Femur (tissue), 1 donor: ENCODE measurements around the gene LAG3.

Experiments used
- DNase-seq: peaks from one replicate; pipeline ENCODE4 v3.0.0-alpha.2; 2017

LAG3 gene

GRCh38 chr12:6753772-6754356 is 18.5 kb upstream of the LAG3 start:
- DNase-seq: no peak

DNA sequence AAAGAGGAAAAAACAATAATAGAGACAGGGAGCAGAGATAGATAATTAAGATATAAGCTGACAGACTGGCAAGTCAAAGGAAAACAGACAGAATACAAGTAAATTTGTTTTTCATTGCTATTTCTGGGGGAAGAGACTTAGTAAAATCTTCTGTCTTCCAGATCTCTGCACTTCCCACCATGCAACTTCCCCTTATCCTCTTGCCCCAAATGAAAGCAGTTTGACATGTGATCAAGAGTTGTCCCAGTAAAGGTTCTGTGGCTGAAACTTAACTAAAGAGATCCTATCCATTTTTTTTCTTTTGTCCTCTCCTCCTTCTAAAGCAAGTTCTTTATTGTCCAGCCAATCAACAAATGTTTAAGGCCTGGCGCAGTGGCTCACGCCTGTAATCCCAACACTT is 17.9 kb upstream of the LAG3 start:
- no peak for DNase-seq

DNA sequence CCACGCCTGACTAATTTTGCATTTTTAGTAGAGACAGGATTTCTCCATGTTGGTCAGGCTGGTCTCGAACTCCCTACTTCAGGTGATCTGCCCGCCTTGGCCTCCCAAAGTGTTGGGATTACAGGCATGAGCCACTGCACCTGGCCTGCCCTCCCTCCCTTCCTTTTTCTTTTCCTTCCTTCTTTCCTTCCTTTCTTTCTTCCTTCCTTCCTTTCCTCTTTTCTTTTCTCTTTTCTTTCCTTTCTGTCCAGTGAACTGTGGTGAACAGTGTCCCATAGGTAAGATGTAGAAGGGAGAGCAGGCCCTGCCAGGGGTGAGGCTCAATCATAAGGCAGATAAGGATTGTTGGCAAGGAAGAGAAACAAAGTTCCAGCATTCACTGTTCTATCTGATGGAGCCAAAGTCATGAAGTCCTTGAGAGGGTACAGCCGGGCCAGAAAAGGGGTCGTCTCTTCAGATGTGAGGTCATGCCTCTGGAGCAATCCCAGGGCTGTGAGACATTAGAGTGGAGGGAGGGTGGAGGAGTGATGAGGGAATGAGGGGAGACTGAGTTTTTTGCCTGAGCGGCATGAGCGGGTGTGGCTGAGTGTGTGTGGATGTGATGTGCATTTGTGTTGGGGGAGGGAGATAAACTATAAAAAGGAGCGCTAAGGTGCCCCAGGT is 15.2 kb upstream of the LAG3 start:
- DNase-seq: no peak

- DNase-seq: no peak
These were observed 13.7 kb upstream of the LAG3 start for GRCh38 chr12:6758506-6759095.

DNA sequence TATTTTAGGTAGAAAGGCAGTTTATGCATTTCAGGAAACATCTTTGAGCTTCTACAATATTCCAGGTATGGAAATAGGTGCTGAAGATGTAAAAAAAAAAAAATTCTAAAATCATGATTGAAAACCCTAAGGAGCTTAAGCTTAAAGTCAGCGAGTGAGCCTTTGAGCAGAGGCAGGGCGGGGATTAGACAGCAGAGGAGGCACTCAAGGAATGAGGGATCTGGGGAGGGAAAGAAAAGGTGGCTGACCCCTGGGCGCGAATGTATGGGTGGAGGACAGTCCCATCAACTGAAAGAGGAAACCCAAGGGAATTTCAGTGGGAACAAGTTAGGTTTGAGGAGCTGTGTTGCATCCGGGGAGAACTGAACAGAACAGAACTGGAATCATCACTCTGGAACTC is 12.6 kb upstream of the LAG3 start:
- DNase-seq: no peak

- DNase-seq: no peak
These were observed 8.9 kb upstream of the LAG3 start for GRCh38 chr12:6763380-6763779.

DNA sequence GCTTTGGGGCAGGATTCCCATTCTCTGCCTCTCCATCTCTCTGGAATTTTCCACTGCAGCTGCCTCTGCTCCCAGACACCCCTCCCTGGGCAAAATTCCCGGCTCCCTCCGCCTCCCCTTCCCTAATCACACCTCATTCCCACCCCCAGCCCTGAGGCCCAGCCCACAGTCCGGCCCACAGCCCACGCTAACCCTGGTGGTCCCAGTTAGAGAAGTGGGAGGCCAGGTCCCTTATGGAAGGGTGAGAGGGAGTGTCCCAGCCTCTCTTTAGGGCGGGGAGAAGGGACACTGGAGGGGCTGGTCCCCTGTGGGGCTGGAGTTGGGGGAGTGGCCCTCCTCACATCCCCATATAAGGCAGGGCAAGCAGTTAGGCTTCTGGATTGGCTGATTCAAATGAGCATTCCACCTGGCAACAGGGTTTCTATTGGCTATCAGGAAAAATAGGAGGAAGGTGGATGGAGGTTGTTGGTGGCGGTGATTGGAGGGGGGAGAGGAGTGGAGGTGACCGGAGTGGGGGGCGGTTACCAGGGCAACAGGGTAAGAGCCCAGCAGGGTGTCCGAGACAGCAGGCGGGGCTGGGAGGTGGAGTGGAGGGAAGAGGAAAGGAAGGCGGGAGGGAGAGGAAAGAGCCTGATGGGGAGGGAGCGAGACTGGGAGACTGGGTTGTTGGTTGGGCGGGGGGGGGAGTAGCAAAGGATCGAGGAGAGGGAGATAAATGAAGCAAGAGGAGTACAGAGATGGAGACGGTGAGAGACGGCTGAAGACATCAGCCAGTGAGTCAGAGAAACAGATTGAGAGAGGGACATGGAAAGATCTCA is 8.1 kb upstream of the LAG3 start:
- peak; percentile 97 for DNase-seq

DNA sequence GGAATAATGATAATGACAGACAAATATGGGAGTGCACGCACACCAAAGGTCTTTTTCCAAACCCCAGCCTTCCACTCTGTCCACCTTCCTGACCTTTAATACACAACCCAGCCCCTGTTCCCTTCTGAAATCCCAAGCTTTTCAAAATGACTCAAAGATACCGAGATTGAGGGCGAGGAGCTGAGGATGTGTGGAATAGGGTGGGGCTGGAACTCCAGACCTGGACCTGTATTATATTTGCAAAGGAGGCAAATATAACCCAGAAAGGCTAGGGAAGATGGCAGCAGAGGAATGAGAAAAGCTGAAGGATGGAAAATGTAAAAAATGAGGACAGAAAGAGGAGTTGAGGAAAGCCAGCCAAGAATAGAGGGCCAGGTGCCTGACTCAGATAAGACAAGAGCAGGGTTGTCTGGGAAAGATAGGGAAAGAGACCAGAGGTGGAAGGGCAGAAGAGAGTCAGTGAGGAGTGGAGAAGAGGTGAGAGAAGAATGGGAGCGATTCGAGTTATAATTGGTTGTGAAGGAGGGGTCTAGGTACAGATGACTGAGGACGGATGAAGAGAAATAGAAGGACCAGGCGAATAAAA is 7.2 kb upstream of the LAG3 start:
- DNase-seq: no peak

DNA sequence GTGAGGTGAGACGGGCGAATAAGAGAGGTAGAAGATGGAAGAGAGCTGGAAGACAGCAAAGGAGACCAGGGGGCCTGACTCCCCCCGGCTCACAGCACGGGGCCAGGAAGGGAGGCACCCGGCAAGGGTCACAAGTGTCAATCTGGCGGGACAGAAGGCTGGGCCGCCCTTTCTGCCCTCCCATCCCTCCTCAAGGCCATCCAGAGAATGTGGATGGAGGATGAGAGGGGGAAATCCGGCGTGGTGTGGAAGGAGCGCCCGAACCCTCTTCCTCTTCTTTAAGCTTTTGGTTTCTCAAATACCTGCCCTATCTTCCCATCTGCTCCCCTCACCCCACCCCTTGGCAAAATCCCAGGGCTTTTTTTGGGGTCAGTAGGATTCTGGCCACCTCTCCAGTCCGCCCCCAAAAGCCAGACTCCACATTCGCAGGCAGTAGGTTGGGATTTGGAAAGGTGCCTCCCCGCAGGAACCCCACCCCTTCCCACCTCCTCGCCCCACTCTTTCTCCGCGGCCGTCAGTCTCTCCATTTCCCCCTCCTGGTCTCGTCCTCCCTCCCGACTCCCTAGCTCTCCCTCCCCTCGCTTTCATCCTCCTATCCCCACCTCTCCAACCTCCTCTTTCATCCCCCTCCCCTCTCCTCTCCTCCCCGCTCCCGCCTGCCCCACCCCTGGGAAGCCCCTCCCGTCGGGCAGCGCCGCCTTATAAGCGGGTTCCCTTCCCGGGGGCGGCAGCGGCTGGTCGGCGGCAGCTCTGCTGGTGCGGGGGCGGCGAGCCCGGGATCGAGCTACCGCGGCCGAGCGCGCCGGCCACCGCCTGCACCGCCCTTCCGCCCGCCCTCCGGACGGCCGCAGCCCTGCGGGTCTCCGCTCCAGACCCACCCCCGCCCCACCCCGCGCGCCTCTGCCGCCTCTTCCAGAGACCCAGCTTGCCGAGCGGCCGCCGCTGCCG is 6.4 kb upstream of the LAG3 start, which contains the start of gene PTMS:
TSS of gene PTMS (plus strand) at position 730 of the 948 bp plus-strand sequence. CDS start 343 bp downstream, outside the sequence.
- peak; percentile 94 for DNase-seq

- DNase-seq: peak; percentile 88
These were observed 5.5 kb upstream of the LAG3 start for GRCh38 chr12:6766651-6767349.

GRCh38 chr12:6767353-6768319 is 4.7 kb upstream of the LAG3 start:
- DNase-seq: peak; percentile 54

DNA sequence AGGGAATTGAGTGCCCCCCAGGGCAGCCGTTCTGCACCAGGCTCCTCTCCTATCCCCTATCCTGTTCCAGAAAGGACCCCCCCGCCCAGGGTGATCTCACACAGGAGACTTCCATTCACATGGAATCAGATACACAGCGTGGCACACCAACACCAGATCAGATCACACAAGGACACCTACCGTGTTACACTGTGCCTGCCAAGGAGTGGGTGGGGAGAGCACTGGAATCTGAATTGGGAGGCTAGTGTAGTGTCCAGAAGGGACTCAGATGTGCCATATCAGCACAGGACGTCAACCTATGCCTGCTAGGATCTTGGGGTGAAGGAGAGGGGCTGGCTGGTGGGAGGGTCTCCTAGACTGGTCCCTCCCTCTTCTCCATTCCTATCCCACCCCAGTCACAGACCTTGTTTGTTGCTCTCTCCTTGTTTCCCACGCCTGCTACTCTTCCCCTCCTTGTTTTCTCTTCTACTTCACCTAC is 3.8 kb upstream of the LAG3 start:
- DNase-seq: no peak

DNA sequence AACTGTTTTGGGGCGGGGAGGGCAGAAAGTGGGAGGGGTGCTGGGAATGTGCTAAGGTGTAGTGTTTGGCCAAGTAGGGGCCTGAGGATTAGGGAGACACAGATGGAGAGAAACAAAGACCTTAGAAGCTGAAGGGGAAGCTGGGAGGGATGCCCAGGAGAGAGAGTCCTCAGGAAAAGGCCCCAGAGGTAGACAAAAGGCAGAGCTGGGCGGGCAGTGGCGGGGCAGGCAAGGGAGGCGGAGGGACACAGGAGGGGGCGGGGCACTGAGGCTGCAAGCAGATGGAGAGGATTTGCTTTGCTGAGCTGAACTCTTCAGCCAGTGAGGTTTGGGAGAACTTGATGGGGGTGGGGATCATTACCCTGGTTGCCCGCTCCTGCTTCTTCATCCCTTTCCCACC is 3.3 kb upstream of the LAG3 start:
- DNase-seq: peak; percentile 67

GRCh38 chr12:6769666-6770065 is 2.7 kb upstream of the LAG3 start:
- no peak for DNase-seq

GRCh38 chr12:6770094-6770493 is 2.2 kb upstream of the LAG3 start:
- no peak for DNase-seq

DNA sequence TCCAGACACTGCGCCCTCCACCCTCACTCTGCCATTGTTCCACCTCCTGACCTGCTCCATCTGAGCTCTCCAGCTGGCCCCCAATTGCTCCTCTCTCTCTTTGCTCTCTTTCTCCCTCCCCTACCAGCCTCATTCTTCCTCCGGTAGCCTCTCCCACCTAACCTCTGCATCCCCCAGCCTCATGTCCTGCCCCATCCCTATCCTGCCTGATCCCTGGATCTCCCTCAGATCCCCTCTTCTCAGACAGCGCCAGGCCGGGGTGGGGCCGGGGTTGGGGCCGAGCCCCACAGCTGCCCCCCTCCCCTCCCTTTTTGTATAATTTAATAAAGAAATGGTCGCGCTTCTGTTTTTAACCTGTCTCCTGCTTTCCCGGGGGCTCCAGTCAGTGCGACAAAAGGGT is 1.7 kb upstream of the LAG3 start:
- no peak for DNase-seq

DNA sequence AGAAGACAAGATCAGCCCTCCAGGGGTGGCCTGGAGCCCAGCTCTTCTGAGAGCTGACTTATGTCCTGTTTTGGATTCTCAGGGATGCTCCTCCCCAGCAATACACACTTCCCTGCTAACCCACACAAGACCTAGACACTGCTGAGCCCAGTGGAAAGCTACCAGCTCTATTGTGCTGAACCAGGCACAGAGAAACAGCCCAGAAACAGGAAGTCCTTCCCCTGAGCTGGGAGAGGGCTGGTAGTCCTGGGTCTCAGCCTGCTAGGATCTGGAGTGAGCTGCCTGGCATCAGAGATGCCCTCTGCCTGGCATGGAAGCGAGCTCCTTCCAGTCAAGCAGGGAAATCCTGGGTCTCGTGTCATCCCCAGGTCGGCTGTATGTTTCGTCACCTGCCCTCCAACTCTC is 1.2 kb upstream of the LAG3 start:
- peak; percentile 50 for DNase-seq

DNA sequence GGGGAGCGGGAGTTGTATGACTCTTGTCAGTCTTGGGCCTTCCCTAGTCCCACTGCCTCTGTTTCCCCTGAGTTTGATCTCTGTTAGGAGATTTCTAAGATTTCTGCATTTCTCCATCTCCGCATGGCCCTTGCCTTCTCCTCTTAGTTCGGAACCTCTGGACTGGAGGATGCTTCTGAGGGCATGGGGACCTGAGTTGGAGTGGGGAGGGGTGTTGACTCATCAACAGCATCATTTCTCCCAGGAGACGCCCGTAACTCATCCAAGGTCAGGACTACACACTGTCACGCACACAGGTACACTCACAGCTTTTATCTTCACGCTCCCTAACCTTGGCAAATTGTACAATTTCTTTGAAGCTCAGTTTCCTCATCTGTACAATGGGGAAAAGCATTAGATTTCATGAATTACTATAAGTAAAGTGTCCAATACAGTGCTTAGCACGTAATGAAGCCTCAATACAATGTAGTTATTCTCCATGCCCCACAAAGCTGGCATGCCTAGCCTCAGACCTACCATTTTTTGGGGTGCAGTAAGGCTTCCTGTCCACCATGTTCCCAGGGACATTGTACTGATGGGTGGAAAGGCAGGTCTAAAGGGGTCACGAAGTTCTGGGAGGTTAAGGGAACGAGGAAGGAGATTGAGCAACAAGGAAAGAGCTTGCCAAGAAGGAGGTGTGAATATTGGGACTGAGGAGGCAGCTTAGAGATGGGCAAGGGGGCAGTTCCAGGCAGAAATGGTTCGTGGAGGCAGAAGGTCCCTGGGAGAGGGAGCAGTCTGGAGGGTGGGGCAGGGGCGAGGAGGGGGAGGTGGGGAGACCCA is 600 bp upstream of the LAG3 start:
- DNase-seq: no peak
